ENCODE data around the gene ALDH6A1. TPM values are rescaled to one million over a fixed set of nuclear protein-coding genes. Genes with fewer than 3 reads are reported as not detected.

Gene ALDH6A1
- total RNA-seq, 2 donors from 2014 or later: 12.3 to 27.2 TPM

GRCh38 chr14:74080820-74081460 is 3.3 kb downstream of the ALDH6A1 start:
- H3K9me3 Mint-ChIP-seq: no peaks in the 10 kb centered on the region
- no peak overlapping the region for H3K27ac Mint-ChIP-seq
- peaks cover 18% of the 10 kb centered on the region for H3K36me3 Mint-ChIP-seq (ENCODE audit: low read depth)
- no peak for ATAC-seq (replicated peaks)
- no peaks in the 10 kb centered on the region for H3K27me3 Mint-ChIP-seq
- no peak overlapping the region for H3K4me3 Mint-ChIP-seq
- H3K4me1 Mint-ChIP-seq: peaks cover 13% of the 10 kb centered on the region

GRCh38 chr14:74077401-74077800 is 6.9 kb downstream of the ALDH6A1 start:
- no peaks in the 10 kb centered on the region for H3K4me1 Mint-ChIP-seq
- no peaks in the 10 kb centered on the region for H3K27me3 Mint-ChIP-seq
- H3K9me3 Mint-ChIP-seq: no peaks in the 10 kb centered on the region
- ATAC-seq (replicated peaks): no peak
- H3K27ac Mint-ChIP-seq: no peak overlapping the region
- H3K4me3 Mint-ChIP-seq: no peak overlapping the region
- peaks cover 2% of the 10 kb centered on the region for H3K36me3 Mint-ChIP-seq (ENCODE audit: low read depth)

- H3K27me3 Mint-ChIP-seq: no peaks in the 10 kb centered on the region
- no peak overlapping the region for H3K27ac Mint-ChIP-seq
- H3K4me1 Mint-ChIP-seq: no peaks in the 10 kb centered on the region
- H3K4me3 Mint-ChIP-seq: no peak overlapping the region
- no peaks in the 10 kb centered on the region for H3K9me3 Mint-ChIP-seq
- peaks cover 67% of the 10 kb centered on the region for H3K36me3 Mint-ChIP-seq (ENCODE audit: low read depth)
- ATAC-seq (replicated peaks): no peak
Observed at GRCh38 chr14:74065746-74066575, 18.3 kb downstream of the ALDH6A1 start.

GRCh38 chr14:74064883-74065282 is 19.4 kb downstream of the ALDH6A1 start:
- H3K27ac Mint-ChIP-seq: no peak overlapping the region
- H3K36me3 Mint-ChIP-seq (ENCODE audit: low read depth): peaks cover 73% of the 10 kb centered on the region
- no peaks in the 10 kb centered on the region for H3K27me3 Mint-ChIP-seq

GRCh38 chr14:74064426-74064825 is 19.8 kb downstream of the ALDH6A1 start:
- H3K27ac Mint-ChIP-seq: no peak overlapping the region
- no peak overlapping the region for H3K4me3 Mint-ChIP-seq
- no peaks in the 10 kb centered on the region for H3K9me3 Mint-ChIP-seq
- H3K36me3 Mint-ChIP-seq (ENCODE audit: low read depth): peaks cover 77% of the 10 kb centered on the region
- ATAC-seq (replicated peaks): no peak
- H3K27me3 Mint-ChIP-seq: no peaks in the 10 kb centered on the region
- H3K4me1 Mint-ChIP-seq: no peaks in the 10 kb centered on the region

More at GRCh38 chr14:74064883-74065282, 19.4 kb downstream of the ALDH6A1 start:
- no peak for ATAC-seq (replicated peaks)
- H3K4me3 Mint-ChIP-seq: no peak overlapping the region
- H3K9me3 Mint-ChIP-seq: no peaks in the 10 kb centered on the region
- no peaks in the 10 kb centered on the region for H3K4me1 Mint-ChIP-seq

GRCh38 chr14:74062809-74063150 is 21.5 kb downstream of the ALDH6A1 start:
- peak; percentile 57 for ATAC-seq (replicated peaks)
- Mint-ChIP-seq H3K4me3 (no peak overlapping the region), H3K4me1 (no peaks in the 10 kb centered on the region), H3K27ac (peak overlapping the region; percentile 4), H3K36me3 (ENCODE audit: low read depth) (peaks cover 85% of the 10 kb centered on the region), H3K9me3 (no peaks in the 10 kb centered on the region), H3K27me3 (no peaks in the 10 kb centered on the region)

GRCh38 chr14:74049876-74050495 is 34.3 kb downstream of the ALDH6A1 start:
- H3K4me3 Mint-ChIP-seq: no peak overlapping the region
- no peaks in the 10 kb centered on the region for H3K9me3 Mint-ChIP-seq
- H3K4me1 Mint-ChIP-seq: no peaks in the 10 kb centered on the region
- no peaks in the 10 kb centered on the region for H3K36me3 Mint-ChIP-seq (ENCODE audit: low read depth)
- no peaks in the 10 kb centered on the region for H3K27me3 Mint-ChIP-seq
- H3K27ac Mint-ChIP-seq: no peak overlapping the region
- ATAC-seq (replicated peaks): no peak

- Mint-ChIP-seq H3K9me3 (no peaks in the 10 kb centered on the region), H3K36me3 (ENCODE audit: low read depth) (no peaks in the 10 kb centered on the region), H3K27ac (no peak overlapping the region), H3K4me3 (no peak overlapping the region), H3K27me3 (no peaks in the 10 kb centered on the region), H3K4me1 (no peaks in the 10 kb centered on the region)
- ATAC-seq (replicated peaks): no peak
Observed at GRCh38 chr14:74048281-74048680, 36.0 kb downstream of the ALDH6A1 start.

- no peaks in the 10 kb centered on the region for H3K9me3 Mint-ChIP-seq
- ATAC-seq (replicated peaks): no peak
- no peaks in the 10 kb centered on the region for H3K27me3 Mint-ChIP-seq
- no peaks in the 10 kb centered on the region for H3K36me3 Mint-ChIP-seq (ENCODE audit: low read depth)
- no peak overlapping the region for H3K27ac Mint-ChIP-seq
- no peaks in the 10 kb centered on the region for H3K4me1 Mint-ChIP-seq
- no peak overlapping the region for H3K4me3 Mint-ChIP-seq
Observed at GRCh38 chr14:74045522-74045921, 38.7 kb downstream of the ALDH6A1 start.

- no peaks in the 10 kb centered on the region for H3K36me3 Mint-ChIP-seq (ENCODE audit: low read depth)
- no peaks in the 10 kb centered on the region for H3K9me3 Mint-ChIP-seq
- H3K4me1 Mint-ChIP-seq: no peaks in the 10 kb centered on the region
- H3K4me3 Mint-ChIP-seq: no peak overlapping the region
- ATAC-seq (replicated peaks): no peak
- H3K27me3 Mint-ChIP-seq: no peaks in the 10 kb centered on the region
- no peak overlapping the region for H3K27ac Mint-ChIP-seq
Observed at GRCh38 chr14:74042296-74042695, 42.0 kb downstream of the ALDH6A1 start.

GRCh38 chr14:74038020-74038859 is 46.0 kb downstream of the ALDH6A1 start:
- H3K27me3 Mint-ChIP-seq: no peaks in the 10 kb centered on the region
- H3K4me1 Mint-ChIP-seq: no peaks in the 10 kb centered on the region
- no peak overlapping the region for H3K4me3 Mint-ChIP-seq
- no peaks in the 10 kb centered on the region for H3K36me3 Mint-ChIP-seq (ENCODE audit: low read depth)
- no peaks in the 10 kb centered on the region for H3K9me3 Mint-ChIP-seq
- no peak overlapping the region for H3K27ac Mint-ChIP-seq
- ATAC-seq (replicated peaks): peak; percentile 50

- Mint-ChIP-seq H3K4me1 (no peaks in the 10 kb centered on the region), H3K27me3 (no peaks in the 10 kb centered on the region), H3K9me3 (no peaks in the 10 kb centered on the region), H3K27ac (no peak overlapping the region), H3K4me3 (no peak overlapping the region), H3K36me3 (ENCODE audit: low read depth) (no peaks in the 10 kb centered on the region)
- ATAC-seq (replicated peaks): no peak
Observed at GRCh38 chr14:74035556-74035955, 48.7 kb downstream of the ALDH6A1 start.

GRCh38 chr14:74034572-74034971 is 49.7 kb downstream of the ALDH6A1 start:
- Mint-ChIP-seq H3K27me3 (no peaks in the 10 kb centered on the region), H3K9me3 (no peaks in the 10 kb centered on the region)
- ATAC-seq (replicated peaks): no peak

GRCh38 chr14:74029136-74029535 is 55.1 kb downstream of the ALDH6A1 start:
- no peak for ATAC-seq (replicated peaks)

More at GRCh38 chr14:74034572-74034971, 49.7 kb downstream of the ALDH6A1 start:
- Mint-ChIP-seq H3K4me1 (no peaks in the 10 kb centered on the region), H3K4me3 (no peak overlapping the region), H3K36me3 (ENCODE audit: low read depth) (no peaks in the 10 kb centered on the region), H3K27ac (no peak overlapping the region)

More at GRCh38 chr14:74029136-74029535, 55.1 kb downstream of the ALDH6A1 start:
- Mint-ChIP-seq H3K27ac (no peak overlapping the region), H3K4me3 (no peak overlapping the region), H3K4me1 (no peaks in the 10 kb centered on the region), H3K9me3 (no peaks in the 10 kb centered on the region), H3K27me3 (no peaks in the 10 kb centered on the region), H3K36me3 (ENCODE audit: low read depth) (no peaks in the 10 kb centered on the region)
